ENCODE measurements around the gene RERE. TPM values are rescaled to one million over a fixed set of nuclear protein-coding genes. Genes with fewer than 3 reads are reported as not detected.

The RERE gene
- polyA plus RNA-seq, 1 of the 3 experiments (the other 2 are of a cell fraction) = 8.1 TPM

DNA sequence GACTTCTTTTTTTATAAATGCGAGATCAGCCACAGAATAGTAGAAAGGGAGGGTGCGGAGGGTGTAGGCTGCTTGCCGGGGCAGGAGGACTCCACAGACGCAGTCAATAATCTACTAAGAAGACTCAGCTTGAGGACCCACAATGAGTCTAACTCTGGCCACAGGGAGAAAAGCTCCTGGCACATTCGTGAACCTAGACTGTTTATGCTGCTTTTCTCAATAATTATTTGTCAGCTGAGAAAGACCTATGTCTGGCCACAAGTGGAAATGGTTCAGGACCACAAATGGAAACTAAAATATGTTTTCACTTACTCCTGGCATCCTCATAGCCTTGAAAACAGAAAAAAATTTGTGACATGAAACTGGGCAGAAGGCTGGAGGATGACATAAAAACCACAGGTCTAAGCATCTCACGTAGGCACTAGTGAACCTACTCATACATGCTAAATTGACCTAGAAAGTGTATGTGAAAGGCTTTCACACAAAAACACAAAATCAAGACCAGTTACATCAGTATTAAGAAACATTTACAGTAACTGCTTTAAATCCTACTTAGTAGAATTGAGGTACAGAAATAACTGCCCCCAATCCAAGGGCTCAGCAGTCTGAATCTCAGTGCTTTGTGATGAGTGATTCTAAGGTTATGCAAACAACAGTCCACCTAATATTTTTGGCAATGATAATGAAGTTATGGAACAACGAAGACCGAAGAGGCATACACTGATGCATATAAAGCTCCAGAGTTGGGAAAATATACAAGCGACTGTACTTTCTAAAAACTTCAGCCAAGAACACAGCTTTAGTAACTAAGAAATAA lies 340.1 kb downstream of the RERE start:
- 68% methylated on average over 9 of the region's 9 CpGs for WGBS (ENCODE audit: low lambda C conversion rate)
- peaks cover 12% of the 10 kb centered on the region; the same call in 1 of the 2 replicates for H3K79me2 ChIP-seq (ENCODE audit: insufficient read depth)
- H3K9ac ChIP-seq = no peak overlapping the region; the same call in 1 of the 2 replicates
- CTCF ChIA-PET = interaction anchor here (0.5 to 0.7 kb wide), 3 partner anchors 11 to 285 kb away, joined by 3 to 4 read pairs (median 3); no protein-coding TSS in a partner anchor
- no peaks in the 10 kb centered on the region for H3K27me3 ChIP-seq (ENCODE audit: insufficient read depth)
- no peaks in the 10 kb centered on the region for H3K9me2 ChIP-seq
- peak overlapping the region; percentile 48; the same call in 1 of the 2 replicates for H3K4me2 ChIP-seq
- H3F3A ChIP-seq (replicated peaks; ENCODE audit: insufficient read depth) = peaks cover 19% of the 10 kb centered on the region
- POLR2A ChIA-PET = interaction anchor here (0.8 kb wide), 1 partner anchor 11 kb away, joined by 4 read pairs; no protein-coding TSS in a partner anchor
- DNase-seq = no peak
- H3K9me3 ChIP-seq = no peaks in the 10 kb centered on the region
- no peaks in the 10 kb centered on the region for H3K36me3 ChIP-seq (replicated peaks in 1 of 2; ENCODE audit: control insufficient read depth in 1 of 2, insufficient read depth in 2 of 2, low read length in 1 of 2)
- H2AFZ ChIP-seq (ENCODE audit: low read depth) = no peak overlapping the region
- no peak overlapping the region for H3K4me3 ChIP-seq (ENCODE audit: low read depth in 2 of 2, low read length in 1 of 2)
- H3K4me1 ChIP-seq (ENCODE audit: control insufficient read depth in 1 of 2, insufficient read depth in 2 of 2, low read depth in 1 of 2, low read length in 1 of 2) = peaks cover 32 to 52% of the 10 kb centered on the region in 2 experiments
- H3K27ac ChIP-seq (ENCODE audit: low read depth in 2 of 2, low read length in 1 of 2) = peak overlapping the region; percentile 55 to 77
- no peaks in the 10 kb centered on the region for H4K20me1 ChIP-seq (ENCODE audit: insufficient read depth)
- TF ChIP-seq, protein P1, sequence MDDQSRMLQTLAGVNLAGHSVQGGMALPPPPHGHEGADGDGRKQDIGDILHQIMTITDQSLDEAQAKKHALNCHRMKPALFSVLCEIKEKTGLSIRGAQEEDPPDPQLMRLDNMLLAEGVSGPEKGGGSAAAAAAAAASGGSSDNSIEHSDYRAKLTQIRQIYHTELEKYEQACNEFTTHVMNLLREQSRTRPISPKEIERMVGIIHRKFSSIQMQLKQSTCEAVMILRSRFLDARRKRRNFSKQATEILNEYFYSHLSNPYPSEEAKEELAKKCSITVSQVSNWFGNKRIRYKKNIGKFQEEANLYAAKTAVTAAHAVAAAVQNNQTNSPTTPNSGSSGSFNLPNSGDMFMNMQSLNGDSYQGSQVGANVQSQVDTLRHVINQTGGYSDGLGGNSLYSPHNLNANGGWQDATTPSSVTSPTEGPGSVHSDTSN (IDR thresholded peaks at IDR 0.05) = peak; percentile 34; the same call in 1 of the 2 replicates
- TF ChIP-seq YY1 (IDR thresholded peaks at IDR 0.05; ENCODE audit: low read depth) = no peak
- TF ChIP-seq GABPA (IDR thresholded peaks at IDR 0.05; ENCODE audit: low read depth) = no peak
- TF ChIP-seq NFIC (IDR thresholded peaks at IDR 0.05; ENCODE audit: borderline replicate concordance) = peak; percentile 18; the same call in 1 of the 2 replicates
- TF ChIP-seq MXI1 (IDR thresholded peaks at IDR 0.05; ENCODE audit: low read depth, low read length) = no peak
- no peak for TF ChIP-seq ELF1 (IDR thresholded peaks at IDR 0.05)
- TF ChIP-seq TCF12 (IDR thresholded peaks at IDR 0.05) = peak; percentile 80
- TF ChIP-seq, protein P2, sequence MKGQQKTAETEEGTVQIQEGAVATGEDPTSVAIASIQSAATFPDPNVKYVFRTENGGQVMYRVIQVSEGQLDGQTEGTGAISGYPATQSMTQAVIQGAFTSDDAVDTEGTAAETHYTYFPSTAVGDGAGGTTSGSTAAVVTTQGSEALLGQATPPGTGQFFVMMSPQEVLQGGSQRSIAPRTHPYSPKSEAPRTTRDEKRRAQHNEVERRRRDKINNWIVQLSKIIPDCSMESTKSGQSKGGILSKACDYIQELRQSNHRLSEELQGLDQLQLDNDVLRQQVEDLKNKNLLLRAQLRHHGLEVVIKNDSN (IDR thresholded peaks at IDR 0.05; ENCODE audit: borderline replicate concordance, low read depth) = no peak
- no peak for TF ChIP-seq RCOR1 (IDR thresholded peaks at IDR 0.05; ENCODE audit: low read length)
- peak in 1 of 2 experiments; percentile 26; a peak in 2 of 4 replicates for TF ChIP-seq EP300 (IDR thresholded peaks at IDR 0.05; ENCODE audit: borderline replicate concordance in 1 of 2, low read depth in 1 of 2, low read length in 1 of 2)
- no peak for TF ChIP-seq FOXJ3 (CRISPR knock-in tag; IDR thresholded peaks at IDR 0.05)
- no peak for TF ChIP-seq TAF1 (IDR thresholded peaks at IDR 0.05; ENCODE audit: borderline replicate concordance, low read depth, low read length)
- no peak for TF ChIP-seq FOSL2 (IDR thresholded peaks at IDR 0.05; ENCODE audit: borderline replicate concordance, low read depth)
- no peak for TF ChIP-seq SMC3 (IDR thresholded peaks at IDR 0.05; ENCODE audit: low read depth, low read length)
- no peak for TF ChIP-seq TEAD4 (IDR thresholded peaks at IDR 0.05; ENCODE audit: borderline replicate concordance, insufficient read depth)
- TF ChIP-seq RXRA (IDR thresholded peaks at IDR 0.05; ENCODE audit: borderline replicate concordance, low read depth) = no peak
- peak; percentile 22; the same call in 1 of the 2 replicates for TF ChIP-seq POLR2AphosphoS5 (IDR thresholded peaks at IDR 0.05; ENCODE audit: low read depth, low read length)
- TF ChIP-seq SIN3A (IDR thresholded peaks at IDR 0.05; ENCODE audit: borderline replicate concordance, low read depth, low read length) = no peak
- no peak for TF ChIP-seq GATA2 (CRISPR knock-in tag; IDR thresholded peaks at IDR 0.05)
- TF ChIP-seq, protein P3, sequence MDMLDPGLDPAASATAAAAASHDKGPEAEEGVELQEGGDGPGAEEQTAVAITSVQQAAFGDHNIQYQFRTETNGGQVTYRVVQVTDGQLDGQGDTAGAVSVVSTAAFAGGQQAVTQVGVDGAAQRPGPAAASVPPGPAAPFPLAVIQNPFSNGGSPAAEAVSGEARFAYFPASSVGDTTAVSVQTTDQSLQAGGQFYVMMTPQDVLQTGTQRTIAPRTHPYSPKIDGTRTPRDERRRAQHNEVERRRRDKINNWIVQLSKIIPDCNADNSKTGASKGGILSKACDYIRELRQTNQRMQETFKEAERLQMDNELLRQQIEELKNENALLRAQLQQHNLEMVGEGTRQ (IDR thresholded peaks at IDR 0.05; ENCODE audit: borderline replicate concordance, low read depth, low read length) = no peak
- TF ChIP-seq, protein P4, sequence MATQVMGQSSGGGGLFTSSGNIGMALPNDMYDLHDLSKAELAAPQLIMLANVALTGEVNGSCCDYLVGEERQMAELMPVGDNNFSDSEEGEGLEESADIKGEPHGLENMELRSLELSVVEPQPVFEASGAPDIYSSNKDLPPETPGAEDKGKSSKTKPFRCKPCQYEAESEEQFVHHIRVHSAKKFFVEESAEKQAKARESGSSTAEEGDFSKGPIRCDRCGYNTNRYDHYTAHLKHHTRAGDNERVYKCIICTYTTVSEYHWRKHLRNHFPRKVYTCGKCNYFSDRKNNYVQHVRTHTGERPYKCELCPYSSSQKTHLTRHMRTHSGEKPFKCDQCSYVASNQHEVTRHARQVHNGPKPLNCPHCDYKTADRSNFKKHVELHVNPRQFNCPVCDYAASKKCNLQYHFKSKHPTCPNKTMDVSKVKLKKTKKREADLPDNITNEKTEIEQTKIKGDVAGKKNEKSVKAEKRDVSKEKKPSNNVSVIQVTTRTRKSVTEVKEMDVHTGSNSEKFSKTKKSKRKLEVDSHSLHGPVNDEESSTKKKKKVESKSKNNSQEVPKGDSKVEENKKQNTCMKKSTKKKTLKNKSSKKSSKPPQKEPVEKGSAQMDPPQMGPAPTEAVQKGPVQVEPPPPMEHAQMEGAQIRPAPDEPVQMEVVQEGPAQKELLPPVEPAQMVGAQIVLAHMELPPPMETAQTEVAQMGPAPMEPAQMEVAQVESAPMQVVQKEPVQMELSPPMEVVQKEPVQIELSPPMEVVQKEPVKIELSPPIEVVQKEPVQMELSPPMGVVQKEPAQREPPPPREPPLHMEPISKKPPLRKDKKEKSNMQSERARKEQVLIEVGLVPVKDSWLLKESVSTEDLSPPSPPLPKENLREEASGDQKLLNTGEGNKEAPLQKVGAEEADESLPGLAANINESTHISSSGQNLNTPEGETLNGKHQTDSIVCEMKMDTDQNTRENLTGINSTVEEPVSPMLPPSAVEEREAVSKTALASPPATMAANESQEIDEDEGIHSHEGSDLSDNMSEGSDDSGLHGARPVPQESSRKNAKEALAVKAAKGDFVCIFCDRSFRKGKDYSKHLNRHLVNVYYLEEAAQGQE (IDR thresholded peaks at IDR 0.05; ENCODE audit: low read depth, low read length) = no peak
- no peak for TF ChIP-seq NRF1 (IDR thresholded peaks at IDR 0.05; ENCODE audit: low read depth, low read length)
- no peak for TF ChIP-seq MEF2A (IDR thresholded peaks at IDR 0.05; ENCODE audit: borderline replicate concordance, low read depth)
- TF ChIP-seq, protein P5, sequence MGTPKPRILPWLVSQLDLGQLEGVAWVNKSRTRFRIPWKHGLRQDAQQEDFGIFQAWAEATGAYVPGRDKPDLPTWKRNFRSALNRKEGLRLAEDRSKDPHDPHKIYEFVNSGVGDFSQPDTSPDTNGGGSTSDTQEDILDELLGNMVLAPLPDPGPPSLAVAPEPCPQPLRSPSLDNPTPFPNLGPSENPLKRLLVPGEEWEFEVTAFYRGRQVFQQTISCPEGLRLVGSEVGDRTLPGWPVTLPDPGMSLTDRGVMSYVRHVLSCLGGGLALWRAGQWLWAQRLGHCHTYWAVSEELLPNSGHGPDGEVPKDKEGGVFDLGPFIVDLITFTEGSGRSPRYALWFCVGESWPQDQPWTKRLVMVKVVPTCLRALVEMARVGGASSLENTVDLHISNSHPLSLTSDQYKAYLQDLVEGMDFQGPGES (IDR thresholded peaks at IDR 0.05; ENCODE audit: low read depth, low read length) = no peak
- no peak for TF ChIP-seq JUND (IDR thresholded peaks at IDR 0.05)

All from SK-N-SH (cell line).